CD4-positive, alpha-beta T cell (primary cell): Measurements from ENCODE around the gene ASTN2. TPM values are rescaled to one million over a fixed set of nuclear protein-coding genes. Genes with fewer than 3 reads are reported as not detected.

Experiments used
- ATAC-seq: fragments of 200-7000 bp; cut with Tn5 transposase; one replicate; pipeline ENCODE4 v1.10.0; 2022; ENCODE audit warnings: mild to moderate bottlenecking; ENCODE audit not compliant: poor library complexity
- CTCF ChIA-PET: fragments of 350-600 bp; sonication (Branson Sonifier 250); formaldehyde crosslinking; loops from one replicate; lab custom pipeline; 2021; ENCODE audit warnings: antibody characterized with exemption, inconsistent platforms; lab: Charles Lee
- POLR2A ChIA-PET: fragments of 350-600 bp; sonication (Branson Sonifier 250); formaldehyde crosslinking; loops from one replicate; lab custom pipeline; 2021; ENCODE audit warnings: antibody characterized with exemption, inconsistent platforms; lab: Charles Lee
- DNase-seq, 14 experiments: peaks; one replicate each; pipeline ENCODE4 v3.0.0-alpha.2; 2013 to 2020; ENCODE audit warnings: mixed read lengths in 2 of 14
- H3K27ac ChIP-seq, 2 donors: one replicate each; pipeline versions ENCODE4 v1.5.1 to v1.7.0; 2013; ENCODE audit warnings: low read length in 2 of 2, low read depth in 1 of 2, mild to moderate bottlenecking in 1 of 2
- H3K27me3 ChIP-seq, 2 experiments: 1 replicate in 1 of 2; 2 replicates in 1 of 2; pipeline versions ENCODE4 v1.6.1 to v1.7.0; 2013; ENCODE audit warnings: low read length in 2 of 2, control low read depth in 1 of 2, mild to moderate bottlenecking in 1 of 2, moderate library complexity in 1 of 2; ENCODE audit not compliant: insufficient read depth in 2 of 2, control insufficient read depth in 1 of 2
- H3K36me3 ChIP-seq: one replicate; pipeline ENCODE4 v1.6.1; 2013; ENCODE audit warnings: low read length, control low read depth; ENCODE audit not compliant: insufficient read depth
- H3K4me1 ChIP-seq: one replicate; pipeline ENCODE4 v1.6.1; 2013; ENCODE audit warnings: low read length, control low read depth; ENCODE audit not compliant: insufficient read depth
- H3K4me3 ChIP-seq: one replicate; pipeline ENCODE4 v1.5.1; 2013; ENCODE audit warnings: mild to moderate bottlenecking, low read length, moderate library complexity
- H3K9me3 ChIP-seq, 2 experiments: 1 replicate in 1 of 2; 2 replicates in 1 of 2; pipeline versions ENCODE4 v1.6.1 to v1.7.0; 2013; ENCODE audit warnings: low read length in 2 of 2, mild to moderate bottlenecking in 2 of 2, control low read depth in 1 of 2, moderate library complexity in 1 of 2; ENCODE audit not compliant: control insufficient read depth in 1 of 2, insufficient read depth in 1 of 2
- H3K27ac Mint-ChIP-seq: one replicate; pipeline ENCODE4 v1.8.0; 2020; ENCODE audit warnings: mixed read lengths
- H3K27me3 Mint-ChIP-seq: one replicate; pipeline ENCODE4 v1.8.0; 2021; ENCODE audit warnings: mixed read lengths
- H3K36me3 Mint-ChIP-seq: one replicate; pipeline ENCODE4 v1.8.0; 2021; ENCODE audit warnings: low read depth, mixed read lengths
- H3K4me1 Mint-ChIP-seq: one replicate; pipeline ENCODE4 v1.8.0; 2021; ENCODE audit warnings: low read depth, mixed read lengths
- H3K4me3 Mint-ChIP-seq: one replicate; pipeline ENCODE4 v1.8.0; 2020; ENCODE audit warnings: mild to moderate bottlenecking, mixed read lengths
- H3K9me3 Mint-ChIP-seq: one replicate; pipeline ENCODE4 v1.8.0; 2020; ENCODE audit warnings: mixed read lengths
- intact Hi-C, 2 experiments: fragments of 100-400 bp; cut with DNase I in 1 of 2; cut with micrococcal nuclease in 1 of 2; formaldehyde crosslinking; loops; one replicate each; pipeline versions ENCODE4 v1.15.1 to v1.9.0; 2023 to 2025; cut with DNase I, micrococcal nuclease
- total RNA-seq, 174 experiments: library from RNA in 2 of 174; stranded (reverse) in 2 of 174; gene quantifications; one replicate each; pipeline ENCODE4 v1.2.3 and lab custom pipeline; 2021 to 2026
- TF ChIP-seq, protein P1 (sequence below): fragments of 200-600 bp; IDR thresholded peaks from one replicate; pipeline ENCODE4 v1.8.0; 2022; ENCODE audit warnings: antibody characterized with exemption, mild to moderate bottlenecking

Gene ASTN2
- total RNA-seq, 2 experiments from 2014 or later, result 2.3 to 2.4 TPM

GRCh38 chr9:116476002-116476401 is 938.9 kb downstream of the ASTN2 start:
- H3K9me3 Mint-ChIP-seq, result no peaks in the 10 kb centered on the region
- CTCF ChIA-PET, result no interaction called here
- no peaks in the 10 kb centered on the region for H3K9me3 ChIP-seq
- POLR2A ChIA-PET, result no interaction called here
- no peaks in the 10 kb centered on the region for H3K4me1 Mint-ChIP-seq
- intact Hi-C loops, result no loop called here
- peaks cover 9% of the 10 kb centered on the region for H3K36me3 Mint-ChIP-seq
- TF ChIP-seq, protein P1, sequence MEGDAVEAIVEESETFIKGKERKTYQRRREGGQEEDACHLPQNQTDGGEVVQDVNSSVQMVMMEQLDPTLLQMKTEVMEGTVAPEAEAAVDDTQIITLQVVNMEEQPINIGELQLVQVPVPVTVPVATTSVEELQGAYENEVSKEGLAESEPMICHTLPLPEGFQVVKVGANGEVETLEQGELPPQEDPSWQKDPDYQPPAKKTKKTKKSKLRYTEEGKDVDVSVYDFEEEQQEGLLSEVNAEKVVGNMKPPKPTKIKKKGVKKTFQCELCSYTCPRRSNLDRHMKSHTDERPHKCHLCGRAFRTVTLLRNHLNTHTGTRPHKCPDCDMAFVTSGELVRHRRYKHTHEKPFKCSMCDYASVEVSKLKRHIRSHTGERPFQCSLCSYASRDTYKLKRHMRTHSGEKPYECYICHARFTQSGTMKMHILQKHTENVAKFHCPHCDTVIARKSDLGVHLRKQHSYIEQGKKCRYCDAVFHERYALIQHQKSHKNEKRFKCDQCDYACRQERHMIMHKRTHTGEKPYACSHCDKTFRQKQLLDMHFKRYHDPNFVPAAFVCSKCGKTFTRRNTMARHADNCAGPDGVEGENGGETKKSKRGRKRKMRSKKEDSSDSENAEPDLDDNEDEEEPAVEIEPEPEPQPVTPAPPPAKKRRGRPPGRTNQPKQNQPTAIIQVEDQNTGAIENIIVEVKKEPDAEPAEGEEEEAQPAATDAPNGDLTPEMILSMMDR, result no peak
- H3K27ac Mint-ChIP-seq, result no peak overlapping the region
- no peaks in the 10 kb centered on the region for H3K4me1 ChIP-seq
- no peak for DNase-seq
- H3K27me3 ChIP-seq, result no peaks in the 10 kb centered on the region
- no peak overlapping the region for H3K4me3 ChIP-seq
- no peaks in the 10 kb centered on the region for H3K36me3 ChIP-seq
- no peak overlapping the region for H3K4me3 Mint-ChIP-seq
- H3K27ac ChIP-seq, result no peak overlapping the region
- ATAC-seq, result no peak
- no peaks in the 10 kb centered on the region for H3K27me3 Mint-ChIP-seq

DNA sequence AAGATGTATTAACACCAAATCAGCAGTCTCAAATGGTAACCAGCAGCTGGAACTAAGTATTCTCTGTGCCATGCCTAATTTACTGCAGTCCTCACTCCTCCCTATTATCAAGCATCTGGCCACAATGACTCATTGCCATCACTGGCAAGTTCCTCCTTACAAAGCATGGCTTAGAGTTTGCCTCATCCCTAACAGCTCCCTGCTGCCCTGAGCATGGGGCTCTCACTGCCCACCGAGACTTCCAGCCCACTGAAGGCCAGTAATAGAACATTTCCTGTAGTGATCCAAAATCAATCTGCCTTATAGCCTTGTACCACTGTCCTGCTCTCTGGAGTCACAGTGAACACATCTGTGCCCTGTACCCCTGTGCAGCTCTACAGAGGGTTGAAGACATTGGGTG is 939.7 kb downstream of the ASTN2 start:
- no peaks in the 10 kb centered on the region for H3K27me3 ChIP-seq
- no peak overlapping the region for H3K27ac ChIP-seq
- ChIA-PET POLR2A (no interaction called here), CTCF (no interaction called here)
- intact Hi-C loops, result no loop called here
- H3K9me3 ChIP-seq, result no peaks in the 10 kb centered on the region
- no peaks in the 10 kb centered on the region for H3K4me1 ChIP-seq
- Mint-ChIP-seq H3K4me3 (no peak overlapping the region), H3K36me3 (peaks cover 9% of the 10 kb centered on the region), H3K9me3 (no peaks in the 10 kb centered on the region), H3K4me1 (no peaks in the 10 kb centered on the region), H3K27me3 (no peaks in the 10 kb centered on the region), H3K27ac (no peak overlapping the region)
- DNase-seq (no peak), ATAC-seq (no peak)
- H3K4me3 ChIP-seq, result no peak overlapping the region
- TF ChIP-seq, protein P1, result no peak
- H3K36me3 ChIP-seq, result no peaks in the 10 kb centered on the region

- Histone ChIP-seq H3K4me1 (no peaks in the 10 kb centered on the region), H3K9me3 (no peaks in the 10 kb centered on the region), H3K36me3 (no peaks in the 10 kb centered on the region), H3K27me3 (no peaks in the 10 kb centered on the region), H3K4me3 (no peak overlapping the region), H3K27ac (no peak overlapping the region)
- Mint-ChIP-seq H3K4me1 (no peaks in the 10 kb centered on the region), H3K27me3 (no peaks in the 10 kb centered on the region), H3K4me3 (no peak overlapping the region), H3K36me3 (no peaks in the 10 kb centered on the region), H3K27ac (no peak overlapping the region), H3K9me3 (no peaks in the 10 kb centered on the region)
- ATAC-seq (no peak), DNase-seq (no peak)
- POLR2A ChIA-PET, result no interaction called here
- TF ChIP-seq, protein P1, result no peak
- CTCF ChIA-PET, result no interaction called here
- intact Hi-C loops, result no loop called here
Measured at GRCh38 chr9:116471944-116472506, 942.8 kb downstream of the ASTN2 start.
